Stimulated activated CD8-positive, alpha-beta memory T cell treated with anti-CD3 and anti-CD28 coated beads, Interleukin-4, amount 100 ng/mL, for 1 hour (primary cell): ENCODE measurements around the gene RFC2.
"Not testable (repeated sequence)": the region's sequence is repeated elsewhere in the genome, so short reads cannot be mapped to it uniquely, and the experiment has no call there.

ENCODE experiments used
- DNase-seq, 2 donors: peaks; one replicate each; pipeline ENCODE4 v3.0.0-alpha.2; 2020; ENCODE audit warnings: low read depth in 2 of 2, low spot score in 1 of 2

The RFC2 gene

DNA sequence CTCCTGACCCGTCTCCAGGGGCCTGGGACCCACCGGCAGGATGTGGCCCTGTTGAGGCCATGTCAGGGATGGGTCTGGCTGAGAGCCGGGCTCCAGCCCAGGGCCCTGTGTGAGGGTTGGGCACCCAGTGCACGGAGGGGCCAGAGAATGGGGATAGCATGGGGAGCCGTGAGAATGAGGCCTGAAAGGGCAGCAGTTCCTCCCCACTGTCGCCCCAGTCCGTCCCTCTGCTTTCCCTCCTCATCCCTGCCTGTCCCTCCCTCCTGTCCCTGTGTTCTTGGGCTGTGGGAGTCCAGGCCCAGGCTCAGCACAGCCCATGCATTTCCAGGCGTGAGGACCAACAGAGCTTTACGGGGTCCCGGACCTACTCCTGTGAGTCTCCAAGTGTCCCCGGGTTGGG, 34.8 kb downstream of the RFC2 start:
- DNase-seq, result no peak

DNA sequence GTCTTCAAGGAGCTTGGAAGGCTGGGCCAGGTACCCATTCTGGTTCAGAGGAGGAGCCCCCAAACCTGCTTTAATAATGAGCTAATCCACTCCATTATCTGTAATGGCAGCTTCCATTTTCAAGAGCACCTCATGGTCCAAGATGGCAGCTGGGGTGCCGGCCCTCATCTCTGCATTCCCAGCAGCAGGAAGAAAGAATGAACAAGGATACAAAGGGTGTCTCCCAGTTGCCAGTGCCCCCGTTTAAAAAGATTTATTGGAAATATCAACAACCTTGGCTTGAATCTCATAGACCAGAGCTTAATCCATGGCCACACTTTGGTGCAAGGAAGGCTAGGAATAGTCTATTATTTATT, 35.9 kb downstream of the RFC2 start:
- no peak for DNase-seq

DNA sequence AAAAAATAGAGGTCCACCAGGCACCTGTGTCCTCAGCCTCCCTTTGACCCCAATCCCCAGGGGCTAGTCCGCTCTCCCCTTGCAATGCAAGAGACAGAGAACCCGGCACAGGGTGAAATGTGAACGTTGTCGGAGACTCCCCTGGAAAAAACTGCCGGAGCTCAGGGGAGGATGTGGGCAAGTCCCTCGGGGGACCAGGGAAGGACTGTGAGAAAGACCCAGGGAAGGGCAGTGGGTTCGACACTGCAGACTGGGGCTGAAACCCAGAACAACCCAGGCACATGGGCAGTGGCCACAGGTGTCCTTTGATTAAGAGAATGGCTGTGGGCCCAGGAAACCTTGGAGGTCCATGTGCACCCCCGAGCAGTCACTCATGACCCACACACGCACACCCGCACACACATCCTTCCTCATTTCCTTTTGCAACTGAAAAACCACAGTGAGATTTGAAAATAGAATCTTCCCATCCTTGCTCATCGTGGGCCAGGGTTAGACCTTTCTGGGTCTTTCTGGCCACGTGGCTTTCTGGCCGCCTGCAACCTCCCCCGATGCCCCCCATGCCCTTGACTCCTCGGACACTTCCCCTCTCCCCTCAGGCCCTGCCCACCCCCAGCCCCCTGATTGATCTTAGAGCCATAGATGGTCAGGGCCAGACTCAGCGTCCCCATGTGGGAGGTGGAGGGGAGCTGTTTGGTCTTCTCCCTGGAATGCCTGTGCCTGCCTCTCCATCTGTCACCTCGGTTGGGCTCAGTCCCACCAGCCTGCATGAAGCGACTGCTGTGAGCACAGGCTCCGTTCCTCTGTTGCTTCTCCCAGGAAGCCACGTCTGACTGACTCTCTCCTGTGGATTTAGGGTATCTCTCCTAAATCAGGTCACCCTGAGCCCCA, 36.5 kb downstream of the RFC2 start:
- no peak for DNase-seq

DNA sequence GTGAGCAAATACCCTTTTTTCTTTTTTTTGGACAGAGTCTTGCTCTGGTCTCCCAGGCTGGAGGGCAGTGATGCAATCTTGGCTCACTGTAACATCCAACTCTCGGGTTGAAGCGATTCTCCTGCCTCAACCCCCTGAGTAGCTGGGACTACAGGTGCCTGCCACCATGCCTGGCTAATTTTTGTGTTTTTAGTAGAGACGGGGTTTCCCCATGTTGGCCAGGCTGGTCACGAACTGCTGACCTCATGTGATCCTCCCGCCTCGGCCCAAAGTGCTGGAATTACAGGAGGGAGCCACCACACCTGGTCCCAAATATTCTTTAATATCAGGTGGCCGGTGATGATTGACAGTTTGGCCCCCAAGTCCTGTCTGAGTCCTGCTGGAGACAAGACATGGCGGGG, 37.8 kb downstream of the RFC2 start:
- no peak for DNase-seq

DNA sequence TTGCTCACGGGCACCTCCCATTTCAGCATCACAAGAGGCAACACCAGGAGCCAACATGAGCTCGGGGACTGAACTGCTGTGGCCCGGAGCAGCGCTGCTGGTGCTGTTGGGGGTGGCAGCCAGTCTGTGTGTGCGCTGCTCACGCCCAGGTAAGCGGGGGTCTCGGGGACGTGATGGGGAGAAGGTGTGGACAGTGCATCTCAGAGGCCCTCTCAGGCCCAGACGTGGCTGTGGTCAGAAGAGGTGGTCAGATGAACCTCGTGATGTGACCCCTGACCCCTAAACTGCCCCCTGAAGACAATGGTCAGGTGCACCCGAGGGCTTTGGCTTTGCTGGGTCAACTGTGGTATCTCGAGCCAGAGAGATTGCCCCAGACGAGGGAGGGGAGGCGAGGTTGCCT, 38.3 kb downstream of the RFC2 start:
- DNase-seq, result no peak

DNA sequence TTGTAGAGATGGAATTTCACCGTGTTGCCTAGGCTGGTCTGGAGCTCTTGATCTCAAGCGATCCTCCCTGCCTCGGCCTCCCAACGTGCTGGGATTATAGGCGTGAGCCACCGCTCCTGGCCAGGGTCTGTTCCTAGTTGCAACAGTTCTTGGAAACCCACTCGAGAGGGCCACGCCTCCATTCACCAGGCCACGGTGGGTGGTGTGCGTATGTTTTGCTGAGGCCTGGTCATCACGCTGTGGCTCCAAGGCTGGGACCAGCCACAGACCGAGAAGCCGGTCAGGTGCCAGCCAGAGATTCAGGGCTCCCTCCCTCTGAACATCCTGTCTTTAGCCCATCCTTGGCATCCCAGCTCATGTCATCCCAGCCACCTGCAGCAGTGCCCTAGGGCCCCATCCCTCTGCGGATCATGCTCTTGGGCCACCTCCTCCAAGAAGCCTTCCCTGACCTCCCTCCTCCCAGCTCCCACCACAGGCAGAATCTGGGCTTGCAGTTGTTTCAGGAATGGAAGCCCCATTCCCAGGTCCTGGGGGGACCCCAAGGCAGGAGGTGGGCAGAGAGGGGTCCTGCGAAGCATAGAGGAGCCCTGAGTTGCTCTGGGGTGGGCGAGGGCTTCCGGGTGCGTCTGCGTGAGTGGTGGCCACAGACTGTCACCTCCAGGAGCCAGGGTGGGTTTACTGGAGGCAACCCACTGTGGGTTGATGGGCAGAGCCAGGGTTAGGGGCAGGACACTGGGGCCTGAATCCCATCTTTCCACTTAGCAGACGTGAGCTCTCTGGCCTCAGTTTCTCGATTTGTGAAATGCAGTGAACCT, 39.2 kb downstream of the RFC2 start:
- no peak for DNase-seq

DNA sequence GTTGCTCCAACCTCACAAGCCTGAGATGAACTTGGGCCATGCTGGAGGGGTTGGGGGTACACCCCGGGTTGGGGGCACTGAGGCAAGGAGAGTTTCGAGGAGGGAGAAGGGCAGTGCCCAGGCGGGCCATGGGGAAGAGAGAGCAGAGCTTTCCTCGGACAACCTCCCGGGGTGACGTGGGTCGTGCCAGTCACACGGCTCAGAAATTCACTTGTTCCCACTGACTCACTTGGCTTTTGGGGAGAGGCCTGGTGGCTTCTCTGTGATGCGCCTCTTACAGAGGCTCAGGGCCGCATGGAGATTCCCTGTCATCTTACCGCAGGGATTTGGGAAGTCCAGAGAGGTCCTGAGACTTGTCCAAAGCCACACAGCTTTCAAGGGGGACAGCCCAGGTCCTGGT, 41.5 kb downstream of the RFC2 start:
- no peak for DNase-seq

DNA sequence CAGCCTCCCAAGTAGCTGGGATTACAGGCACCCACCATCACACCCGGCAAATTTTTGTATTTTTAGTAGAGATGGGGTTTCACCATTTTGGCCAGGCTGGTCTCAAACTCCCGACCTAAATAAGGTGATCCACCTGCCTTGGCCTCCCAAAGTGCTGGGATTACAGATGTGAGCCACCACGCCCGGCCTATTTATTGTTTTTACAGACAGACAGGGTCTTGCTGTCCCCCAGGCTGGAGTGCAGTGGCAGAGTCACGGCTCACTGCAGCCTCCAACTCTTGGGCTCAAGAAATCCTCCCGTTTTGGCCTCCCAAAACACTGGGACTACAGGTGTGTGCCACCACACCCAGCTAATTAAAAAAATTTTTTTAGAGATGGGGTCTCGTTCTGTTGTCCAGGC, 46.0 kb downstream of the RFC2 start:
- DNase-seq, result not testable (repeated sequence)

DNA sequence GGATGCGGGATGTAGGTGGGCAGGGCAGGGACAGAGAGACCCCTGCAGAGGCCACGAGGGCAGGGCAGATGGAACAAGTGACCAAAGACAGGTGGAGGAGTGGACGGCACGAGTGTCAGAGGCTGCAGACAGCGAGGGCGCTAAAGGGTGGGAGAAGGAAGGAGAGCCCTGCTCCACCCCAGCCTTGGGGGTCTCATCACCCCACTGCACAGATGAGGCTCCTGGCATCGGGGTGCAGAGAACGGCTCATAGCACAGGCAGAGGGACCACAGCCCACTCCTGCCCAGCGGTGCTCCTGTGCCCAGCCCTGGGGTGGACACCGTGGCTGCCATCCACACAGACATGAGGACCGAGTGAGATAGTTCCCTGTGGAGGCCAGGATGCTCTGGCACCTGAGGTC, 46.6 kb downstream of the RFC2 start:
- DNase-seq, result no peak

DNA sequence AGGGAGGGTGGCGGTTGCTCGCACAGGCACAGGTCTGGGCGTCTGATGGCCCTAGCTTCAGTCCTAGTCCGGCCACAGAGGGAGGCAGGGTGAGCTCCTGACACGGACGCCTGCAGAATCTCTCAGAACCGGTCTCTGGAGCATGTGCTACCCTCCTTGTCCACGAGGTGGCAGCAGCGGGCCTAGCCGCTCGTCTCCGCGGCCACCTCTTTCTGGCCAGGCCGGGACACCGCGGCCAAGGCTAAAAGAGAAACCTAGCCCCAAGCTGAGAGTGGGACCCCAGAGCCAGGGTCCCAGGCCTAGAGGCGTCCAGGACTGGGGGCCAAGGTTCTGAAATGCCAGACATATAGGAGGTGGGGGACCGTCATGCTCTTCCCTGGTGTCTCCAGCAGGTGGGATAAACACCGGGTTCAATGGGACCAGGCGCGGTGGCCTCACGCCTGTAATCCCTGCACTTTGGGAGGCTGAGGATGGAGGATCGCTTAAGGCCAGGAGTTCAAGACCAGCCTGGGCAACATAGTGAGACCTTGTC, 47.5 kb downstream of the RFC2 start:
- peak; percentile 58 to 62 for DNase-seq

DNA sequence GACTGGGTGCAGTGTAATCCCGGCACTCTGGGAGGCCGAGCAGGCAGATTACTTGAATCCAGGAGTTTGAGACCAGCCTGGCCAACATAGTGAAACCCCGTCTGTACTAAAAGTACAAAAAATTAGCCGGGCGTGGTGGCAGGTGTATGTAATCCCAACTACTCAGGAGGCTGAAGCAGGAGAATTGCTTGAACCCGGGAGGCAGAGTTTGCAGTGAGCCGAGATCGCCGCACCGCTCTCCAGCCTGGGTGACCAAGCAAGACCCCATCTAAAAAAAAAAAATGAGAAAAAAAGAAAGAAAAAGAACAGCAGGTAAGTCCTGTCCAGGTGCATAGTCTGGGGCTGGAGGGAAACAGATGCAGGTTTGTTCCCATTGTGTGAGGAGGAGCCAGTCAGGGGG, 48.1 kb downstream of the RFC2 start:
- not testable (repeated sequence) for DNase-seq

DNA sequence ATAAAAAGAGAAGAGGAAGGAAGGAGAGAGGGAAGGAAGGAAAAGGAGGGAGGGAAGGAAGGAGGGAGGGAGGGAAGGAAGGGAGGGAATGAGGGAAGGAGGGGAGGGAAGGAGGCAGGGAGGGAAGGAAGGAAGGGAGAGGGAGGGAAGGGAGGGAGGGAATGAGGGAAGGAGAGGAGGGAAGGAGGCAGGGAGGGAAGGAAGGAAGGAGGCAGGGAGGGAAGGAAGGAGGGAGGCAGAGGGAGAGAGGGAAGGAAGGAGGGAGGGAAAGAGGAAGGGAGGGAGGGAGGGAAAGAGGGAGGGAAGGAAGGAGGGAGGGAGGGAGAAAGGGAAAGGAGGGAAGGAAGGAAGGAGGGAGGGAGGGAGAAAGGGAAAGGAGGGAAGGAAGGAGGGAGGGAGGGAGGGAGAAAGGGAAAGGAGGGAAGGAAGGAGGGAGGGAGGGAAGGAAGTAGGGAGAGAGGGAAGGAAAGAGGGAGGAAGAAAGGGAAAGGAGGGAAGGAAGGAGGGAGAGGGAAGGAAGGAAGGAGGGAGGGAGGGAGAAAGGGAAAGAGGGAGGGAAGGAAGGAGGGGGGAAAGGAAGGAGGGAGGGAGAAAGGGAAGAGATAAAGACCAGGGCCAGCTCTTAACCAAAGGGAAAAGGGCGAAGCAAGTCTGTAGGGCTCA, 50.1 kb downstream of the RFC2 start:
- DNase-seq, result no peak

DNA sequence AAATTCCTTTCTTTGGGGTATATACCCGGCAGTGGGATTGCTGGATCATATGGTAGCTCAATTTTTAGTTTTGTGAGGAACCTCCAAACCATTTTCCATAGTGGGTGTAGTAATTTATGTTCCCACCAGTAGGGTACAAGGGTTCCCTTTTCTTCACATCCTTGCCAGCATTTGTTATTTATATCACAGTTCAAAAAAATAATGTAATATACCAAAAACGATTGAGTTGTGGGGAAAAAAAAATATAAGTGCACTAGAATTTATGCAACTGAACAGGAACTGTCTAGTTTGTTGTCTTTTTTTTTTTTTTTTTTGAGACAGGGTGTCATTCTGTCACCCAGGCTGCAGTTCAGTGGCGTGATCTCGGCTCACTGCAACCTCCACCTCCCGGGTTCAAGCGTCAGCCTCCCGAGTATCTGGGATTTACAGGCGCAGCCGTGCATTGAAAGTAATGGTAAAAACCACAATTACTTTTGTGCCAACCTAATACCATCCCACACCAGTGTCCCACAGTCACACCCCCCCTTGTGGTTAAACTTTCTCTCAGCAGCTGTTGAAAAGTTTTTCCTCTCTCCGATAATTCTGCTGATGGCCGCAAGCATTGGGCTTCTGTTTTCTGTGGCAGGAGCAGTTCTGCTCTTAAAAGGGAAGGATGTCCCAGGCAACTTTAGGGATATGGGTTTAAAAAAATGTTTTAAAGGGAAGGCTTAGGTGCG, 51.2 kb downstream of the RFC2 start:
- DNase-seq, result no peak

DNA sequence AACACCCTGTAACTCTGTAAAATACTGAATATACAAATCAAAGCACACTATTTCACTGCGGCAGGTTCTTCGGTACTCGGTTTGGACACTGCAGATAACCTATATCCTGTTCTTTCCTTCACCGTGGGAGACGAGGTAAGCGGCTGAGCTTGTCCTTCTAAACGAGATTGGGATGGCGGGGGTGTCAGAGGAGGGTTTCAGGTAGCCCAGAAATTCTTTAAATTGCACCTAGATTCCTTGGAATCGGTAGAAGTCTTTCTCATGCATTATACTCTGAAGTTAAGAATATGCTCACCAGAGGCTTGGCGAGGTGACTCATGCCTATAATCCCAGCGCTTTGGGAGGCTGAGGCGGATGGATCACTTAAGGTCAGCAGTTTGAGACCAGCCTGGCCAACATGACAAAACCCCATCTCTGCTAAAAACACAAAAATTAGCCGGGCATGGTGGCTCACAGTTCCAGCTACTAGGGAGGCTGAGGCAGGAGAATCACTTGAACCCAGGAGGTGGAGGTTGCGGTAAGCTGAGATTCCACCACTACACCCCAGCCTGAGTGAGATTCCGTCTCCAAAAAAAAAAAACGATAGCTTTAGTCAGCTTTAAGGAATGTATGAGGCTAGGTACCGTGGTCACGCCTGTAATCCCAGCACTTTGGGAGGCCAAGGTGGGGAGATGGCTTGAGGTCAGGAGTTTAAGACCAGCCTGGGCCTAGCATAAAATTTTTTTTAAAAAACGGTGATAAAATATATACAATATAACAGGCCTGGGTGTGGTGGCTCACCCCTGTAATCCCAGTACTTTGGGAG, 54.4 kb downstream of the RFC2 start:
- DNase-seq, result no peak

DNA sequence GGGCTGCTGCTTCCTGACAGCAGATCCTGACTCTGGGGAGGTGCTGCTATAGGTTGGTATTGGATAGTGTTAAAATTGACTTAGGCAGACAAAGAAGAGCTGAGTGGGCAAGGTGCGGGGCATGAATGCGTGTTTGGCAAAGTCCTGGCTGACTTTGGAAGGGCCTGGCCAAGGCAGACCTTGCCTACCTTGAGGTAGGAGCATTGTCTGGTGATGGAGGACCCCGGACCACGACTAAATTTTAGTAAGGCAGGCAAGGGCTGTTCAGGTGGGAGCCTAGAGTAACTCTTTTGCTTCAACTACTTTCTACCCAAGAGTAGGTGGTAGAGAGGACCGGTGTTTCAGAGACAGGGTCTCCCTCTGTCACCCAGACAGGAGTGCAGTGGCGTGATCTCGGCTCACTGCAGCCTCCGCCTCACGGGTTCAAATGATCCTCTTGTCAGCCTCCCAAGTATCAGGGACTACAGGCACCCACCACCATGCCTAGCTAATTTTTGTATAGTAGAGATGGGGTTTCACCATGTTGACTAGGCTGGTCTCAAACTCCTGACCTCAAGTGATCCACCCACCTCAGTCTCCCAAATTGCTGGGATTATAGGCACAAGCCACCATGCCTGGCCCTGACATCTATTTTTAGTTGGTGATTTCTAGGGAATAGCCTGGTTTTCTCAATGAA, 56.6 kb downstream of the RFC2 start:
- no peak for DNase-seq

DNA sequence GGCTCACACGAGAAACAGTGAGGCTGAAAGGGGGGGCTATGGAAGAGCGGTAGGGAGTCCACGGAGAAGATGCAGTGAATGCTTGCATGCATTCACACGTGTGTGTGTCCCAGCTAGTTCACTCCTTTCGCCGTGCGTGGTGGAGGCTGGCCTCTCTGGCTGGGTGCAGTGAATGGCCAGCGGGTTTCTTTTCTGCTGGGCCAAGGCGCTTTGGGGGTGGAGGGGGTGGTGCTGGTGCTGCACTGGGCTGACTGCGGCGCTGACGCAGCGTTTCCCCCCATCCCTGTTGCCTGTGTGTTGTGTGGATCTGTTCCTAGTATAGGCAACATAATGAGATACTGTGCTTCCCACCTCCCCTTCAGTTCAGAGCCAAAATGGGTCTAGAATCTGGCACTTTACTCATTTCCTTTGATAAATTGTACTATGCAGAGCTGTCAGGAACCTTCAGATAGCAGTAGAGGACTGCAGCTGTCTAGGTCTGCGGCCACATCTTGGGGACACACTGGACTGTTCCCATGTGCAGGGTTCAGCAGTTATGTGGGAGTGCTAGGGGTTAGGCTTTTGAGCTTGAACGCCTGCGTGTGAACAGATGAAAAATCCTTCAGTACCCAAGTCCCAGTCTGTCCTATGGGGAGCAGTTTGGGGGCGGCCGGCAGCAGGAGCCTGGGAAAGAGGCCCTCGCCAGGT, 58.1 kb downstream of the RFC2 start:
- DNase-seq, result not testable (repeated sequence)

DNA sequence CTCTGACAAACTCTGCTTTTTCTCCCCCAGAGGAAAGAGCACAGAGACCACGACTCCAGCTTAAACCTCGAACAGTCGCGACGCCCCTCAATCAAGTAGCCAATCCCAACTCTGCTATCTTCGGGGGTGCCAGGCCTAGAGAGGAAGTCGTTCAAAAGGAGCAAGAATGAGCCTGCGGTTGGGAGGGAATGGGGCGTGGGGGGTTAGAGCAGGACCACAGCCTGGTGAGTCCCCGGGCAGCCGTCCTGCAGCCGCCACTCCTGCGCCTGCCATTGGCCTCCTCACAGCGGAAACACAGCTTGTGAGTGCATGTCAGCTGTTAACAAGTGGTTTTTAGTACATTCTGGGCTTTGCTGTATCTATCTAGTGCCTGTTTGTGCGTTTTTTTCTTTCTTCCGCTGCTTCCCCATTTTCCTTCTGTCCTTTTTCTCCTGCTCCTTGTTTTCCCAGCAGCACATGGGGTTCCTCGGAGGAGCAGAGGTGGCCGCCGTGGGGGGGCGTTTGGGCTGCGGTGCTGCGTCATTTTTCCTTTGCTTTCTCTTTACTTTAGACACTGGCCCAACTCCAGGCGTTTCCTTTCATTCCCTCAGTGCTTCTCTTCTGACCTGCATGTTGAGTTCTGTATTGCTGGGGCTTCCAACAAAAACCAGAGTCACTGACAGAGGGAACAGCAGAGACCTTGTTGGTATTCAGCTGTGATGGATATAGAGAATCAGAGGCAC, 58.9 kb downstream of the RFC2 start:
- not testable (repeated sequence) for DNase-seq

DNA sequence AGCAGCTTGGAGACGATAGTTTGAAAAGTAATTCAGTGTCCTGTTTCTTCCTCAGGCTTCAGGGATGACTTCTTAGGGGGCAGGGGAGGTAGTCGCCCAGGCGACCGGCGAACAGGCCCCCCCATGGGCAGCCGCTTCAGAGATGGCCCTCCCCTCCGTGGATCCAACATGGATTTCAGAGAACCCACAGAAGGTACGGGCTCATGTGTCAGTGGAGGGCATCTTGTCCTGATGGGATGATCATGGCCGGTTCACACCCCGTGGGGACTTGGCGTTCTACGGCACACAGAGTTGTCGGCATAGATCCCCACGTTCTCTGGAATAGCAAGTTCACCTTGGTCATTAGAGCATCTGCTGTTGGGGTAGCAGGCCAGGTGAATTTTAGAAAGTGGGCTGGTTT, 59.5 kb downstream of the RFC2 start:
- no peak for DNase-seq
